ENCODE data around the gene DNAH12.

DNA sequence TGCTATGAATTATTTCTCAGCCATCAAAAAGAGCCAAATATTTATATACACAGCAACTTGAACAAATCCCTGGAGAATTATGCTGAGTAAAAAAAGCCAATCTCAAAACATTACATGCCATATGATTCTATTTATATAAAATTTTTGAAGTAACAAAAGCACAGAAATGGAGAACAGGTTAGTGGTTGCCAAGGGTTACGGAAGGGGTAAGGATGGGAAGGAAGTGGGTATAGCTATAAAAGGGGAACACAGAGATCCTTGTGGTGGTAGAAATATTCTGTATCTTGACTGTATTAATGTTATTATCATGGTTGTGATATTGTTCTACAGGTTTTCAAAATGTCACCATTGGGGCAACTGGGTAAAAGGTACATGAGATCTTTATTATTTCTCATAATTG lies 189.4 kb downstream of the DNAH12 start:
- TF ChIP-seq TCF7 (IDR thresholded peaks at IDR 0.05; ENCODE audit: low read depth) (no peak), ZNF552 (CRISPR knock-in tag; IDR thresholded peaks at IDR 0.05; ENCODE audit: borderline replicate concordance) (no peak), SAFB2 (CRISPR knock-in tag; IDR thresholded peaks at IDR 0.05; ENCODE audit: borderline replicate concordance, low read depth) (no peak), ADNP (CRISPR knock-in tag; IDR thresholded peaks at IDR 0.05) (no peak), RXRB (CRISPR knock-in tag; IDR thresholded peaks at IDR 0.05; ENCODE audit: borderline replicate concordance) (no peak), KDM6A (CRISPR knock-in tag; IDR thresholded peaks at IDR 0.05; ENCODE audit: low read depth) (no peak)
- TF ChIP-seq, protein P1, sequence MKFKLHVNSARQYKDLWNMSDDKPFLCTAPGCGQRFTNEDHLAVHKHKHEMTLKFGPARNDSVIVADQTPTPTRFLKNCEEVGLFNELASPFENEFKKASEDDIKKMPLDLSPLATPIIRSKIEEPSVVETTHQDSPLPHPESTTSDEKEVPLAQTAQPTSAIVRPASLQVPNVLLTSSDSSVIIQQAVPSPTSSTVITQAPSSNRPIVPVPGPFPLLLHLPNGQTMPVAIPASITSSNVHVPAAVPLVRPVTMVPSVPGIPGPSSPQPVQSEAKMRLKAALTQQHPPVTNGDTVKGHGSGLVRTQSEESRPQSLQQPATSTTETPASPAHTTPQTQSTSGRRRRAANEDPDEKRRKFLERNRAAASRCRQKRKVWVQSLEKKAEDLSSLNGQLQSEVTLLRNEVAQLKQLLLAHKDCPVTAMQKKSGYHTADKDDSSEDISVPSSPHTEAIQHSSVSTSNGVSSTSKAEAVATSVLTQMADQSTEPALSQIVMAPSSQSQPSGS (CRISPR knock-in tag; IDR thresholded peaks at IDR 0.05) = no peak

All from HepG2 (cell line).